ENCODE data around the gene NMUR1. TPM values are rescaled to one million over a fixed set of nuclear protein-coding genes. Genes with fewer than 3 reads are reported as not detected.
"Not testable (repeated sequence)": the region's sequence is repeated elsewhere in the genome, so short reads cannot be mapped to it uniquely, and the experiment has no call there.

NMUR1 gene, protein sequence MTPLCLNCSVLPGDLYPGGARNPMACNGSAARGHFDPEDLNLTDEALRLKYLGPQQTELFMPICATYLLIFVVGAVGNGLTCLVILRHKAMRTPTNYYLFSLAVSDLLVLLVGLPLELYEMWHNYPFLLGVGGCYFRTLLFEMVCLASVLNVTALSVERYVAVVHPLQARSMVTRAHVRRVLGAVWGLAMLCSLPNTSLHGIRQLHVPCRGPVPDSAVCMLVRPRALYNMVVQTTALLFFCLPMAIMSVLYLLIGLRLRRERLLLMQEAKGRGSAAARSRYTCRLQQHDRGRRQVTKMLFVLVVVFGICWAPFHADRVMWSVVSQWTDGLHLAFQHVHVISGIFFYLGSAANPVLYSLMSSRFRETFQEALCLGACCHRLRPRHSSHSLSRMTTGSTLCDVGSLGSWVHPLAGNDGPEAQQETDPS
- not detected in 2 replicates for total RNA-seq (2014; rRNA removed; shearing (Covaris generic))
- not detected in 2 replicates for polyA plus RNA-seq (2015; cell fraction: cytosol; rRNA removed)
- polyA plus RNA-seq (2015; cell fraction: nucleus; rRNA removed): not detected in 2 replicates

DNA sequence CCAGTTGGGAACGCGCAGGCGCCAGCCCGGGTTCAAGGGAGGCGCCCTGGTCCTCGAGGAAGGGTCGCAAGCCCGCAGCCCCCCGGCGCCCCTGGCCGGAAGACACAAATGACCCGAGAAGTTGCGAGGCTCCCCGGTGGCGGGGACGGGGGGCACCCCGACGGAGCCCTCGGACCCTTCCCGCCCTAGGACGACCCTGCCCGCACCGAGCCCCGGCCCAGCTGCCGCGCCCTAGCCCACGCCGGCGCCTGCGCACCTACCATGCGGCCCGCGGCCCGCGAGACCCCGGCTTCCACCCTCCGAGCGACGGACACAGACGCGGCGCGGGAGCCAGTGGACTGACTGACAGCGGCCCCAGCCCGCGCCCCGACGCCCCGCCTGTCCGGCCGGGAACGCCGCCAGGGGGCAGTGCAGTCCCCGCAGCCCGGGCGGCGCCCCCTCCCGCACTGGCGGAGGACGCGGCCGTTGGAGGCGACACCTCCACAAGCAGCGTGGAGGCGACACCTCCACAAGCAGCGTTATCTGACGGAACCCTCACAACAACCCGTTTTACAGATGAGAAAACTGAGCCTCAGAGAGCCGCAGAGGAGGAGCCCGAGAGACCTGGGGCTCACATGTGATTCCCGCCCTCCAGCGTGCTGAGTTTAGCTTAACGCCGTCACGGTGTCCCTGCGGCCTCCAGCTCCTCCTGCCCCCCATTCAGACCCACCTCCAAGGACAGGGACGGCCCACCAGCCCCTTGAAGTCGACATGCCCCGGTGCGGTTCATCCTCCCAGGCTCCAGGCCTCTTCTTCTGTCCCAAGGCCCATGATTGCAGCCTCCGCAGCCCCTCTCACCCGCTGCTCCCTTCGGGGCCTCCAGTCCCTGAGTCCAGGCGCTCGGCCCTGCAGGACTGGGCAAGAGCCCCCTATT is at the start of gene NMUR1:
Gene NMUR1 (minus strand): TSS at position 347 of the 913 bp plus-strand sequence. CDS start 84 bp downstream, at position 263.
- no peak for DNase-seq (ENCODE audit: low read depth)

DNA sequence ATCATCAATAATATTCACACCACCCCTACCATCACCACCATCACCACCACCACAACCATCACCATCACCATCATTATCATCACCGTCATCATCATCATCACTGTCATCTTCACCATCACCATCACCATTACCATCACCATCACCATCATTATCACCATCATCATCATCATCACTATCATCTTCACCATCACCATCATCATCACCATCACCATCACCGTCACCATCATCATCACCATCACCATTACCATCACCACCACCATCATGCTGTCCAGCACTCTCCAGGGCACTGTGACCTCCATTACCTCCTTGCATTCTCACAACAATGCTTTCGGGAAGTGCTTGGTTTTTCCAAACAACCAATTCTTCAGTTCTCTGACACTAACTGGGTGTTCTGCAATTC is 49.3 kb upstream of the NMUR1 start:
- no peak for DNase-seq (ENCODE audit: low read depth)

DNA sequence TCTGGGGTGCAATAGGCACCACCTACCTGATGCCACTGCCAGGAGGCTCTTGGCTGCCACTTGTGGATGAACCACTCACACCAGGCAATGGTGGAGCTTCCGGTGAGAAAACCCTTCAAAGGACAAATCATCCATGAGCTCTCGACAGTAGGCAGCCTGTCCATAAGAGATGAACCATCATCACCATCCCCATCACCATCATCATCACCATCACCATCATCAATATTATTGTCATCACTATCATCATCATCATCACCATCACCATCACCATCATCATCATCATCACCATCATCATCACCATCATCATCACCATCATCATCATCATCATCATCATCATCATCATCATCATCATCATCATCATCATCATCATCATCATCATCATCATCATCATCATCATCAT is 48.4 kb upstream of the NMUR1 start:
- not testable (repeated sequence) for DNase-seq (ENCODE audit: low read depth)

DNA sequence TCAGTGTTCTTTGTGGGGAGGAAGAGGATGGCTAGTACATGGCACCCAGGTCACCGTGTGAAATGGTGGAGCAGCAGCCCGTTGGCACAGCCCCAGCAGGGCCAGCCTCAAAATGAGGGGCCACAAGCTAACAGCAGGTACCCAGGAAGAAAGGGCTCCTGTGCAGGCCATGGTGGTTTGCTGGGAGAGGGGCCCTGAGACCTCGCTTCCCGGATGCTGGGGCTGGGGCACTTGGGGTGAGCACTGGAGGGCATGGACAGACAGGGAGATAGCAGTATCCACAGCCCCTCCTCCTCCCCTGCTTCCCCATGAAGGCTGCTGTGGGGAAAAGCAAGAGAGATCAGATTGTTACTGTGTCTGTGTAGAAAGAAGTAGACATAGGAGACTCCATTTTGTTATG is 46.2 kb upstream of the NMUR1 start:
- DNase-seq (ENCODE audit: low read depth): no peak

DNA sequence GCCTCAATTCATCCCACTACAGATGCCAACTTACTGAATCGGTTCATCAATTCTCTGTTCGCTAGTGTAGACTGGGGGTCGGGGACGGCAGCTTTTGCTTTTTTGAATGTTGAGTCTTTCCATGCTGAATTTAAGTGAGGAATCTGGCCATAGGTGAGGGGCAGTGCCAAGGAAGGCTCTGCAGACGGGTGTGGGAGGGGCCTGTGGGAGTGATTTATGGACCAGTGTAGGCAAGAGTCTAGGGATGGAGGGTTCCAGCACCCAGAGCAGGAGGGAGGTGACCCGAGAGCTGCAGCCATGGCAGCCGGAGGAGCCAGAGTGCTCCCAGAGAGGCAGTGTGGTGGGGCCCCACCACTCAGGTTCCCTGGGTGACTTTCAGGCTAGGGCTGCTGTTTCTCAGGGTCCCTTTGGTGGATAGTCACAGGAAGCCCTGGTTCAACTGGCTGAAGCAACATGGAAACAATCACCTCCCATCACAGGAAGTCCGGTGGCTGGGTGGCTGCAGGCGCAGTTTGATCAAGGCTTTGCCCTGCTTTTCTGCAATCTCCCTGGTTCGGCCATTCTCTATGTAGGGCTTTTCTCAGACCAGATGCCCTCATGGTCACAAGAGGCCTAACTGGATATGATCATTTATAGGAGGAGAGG is 45.5 kb upstream of the NMUR1 start:
- no peak for DNase-seq (ENCODE audit: low read depth)

DNA sequence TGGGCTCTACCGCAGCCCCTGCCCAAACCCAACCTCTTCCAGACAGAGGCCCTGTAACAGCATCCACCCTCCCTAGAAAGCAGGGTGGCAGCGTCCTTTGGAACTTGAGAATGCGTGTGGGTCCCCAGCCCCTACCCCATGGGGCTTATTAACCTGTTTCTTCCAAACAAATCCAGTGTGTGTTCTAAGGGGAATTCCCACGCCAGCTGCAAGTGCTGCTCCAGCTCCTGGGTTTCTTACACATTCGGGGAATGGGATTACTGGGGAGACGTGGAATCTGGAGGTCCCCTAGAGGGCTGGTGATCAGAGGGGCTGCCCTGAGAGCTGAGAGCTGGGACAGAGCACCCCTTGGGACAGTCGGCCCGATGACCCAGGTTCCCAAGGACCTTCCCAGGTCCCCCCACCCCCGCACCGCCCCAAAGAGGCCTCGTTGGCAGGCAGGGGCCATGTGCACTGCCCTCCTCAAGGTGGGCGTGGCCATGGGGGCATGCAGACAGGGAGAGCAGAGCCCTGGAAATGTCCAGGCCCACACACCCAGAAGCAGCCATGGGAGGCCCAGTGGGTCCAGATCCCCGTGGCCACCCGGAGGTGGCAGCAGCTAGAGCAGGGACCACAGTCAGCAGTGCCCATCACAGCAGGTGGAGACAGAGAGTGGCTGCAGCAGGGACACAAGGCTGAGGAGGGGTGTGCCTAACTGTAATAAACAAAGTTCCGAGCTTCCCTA is 43.6 kb upstream of the NMUR1 start:
- DNase-seq (ENCODE audit: low read depth): no peak

DNA sequence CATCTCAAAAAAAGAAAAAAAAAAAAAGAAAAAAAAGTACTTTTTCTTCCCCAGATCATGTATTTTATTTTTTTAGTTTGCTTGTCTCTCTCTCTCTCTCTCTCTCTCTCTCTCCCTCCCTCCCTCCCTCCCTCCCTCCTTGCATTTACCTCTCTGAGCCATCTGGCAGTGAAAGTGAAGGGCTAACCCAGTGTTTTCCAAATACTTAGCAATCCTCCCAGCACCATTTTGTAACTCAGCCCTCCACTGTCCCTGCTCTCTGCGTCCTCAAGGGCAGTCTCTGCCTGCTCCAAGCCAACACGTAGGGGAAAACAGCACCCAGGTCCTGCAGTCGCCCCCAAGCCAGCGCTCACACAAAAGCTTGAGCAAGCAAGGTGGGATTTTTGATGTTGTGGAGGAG is 42.9 kb upstream of the NMUR1 start:
- DNase-seq (ENCODE audit: low read depth): no peak

DNA sequence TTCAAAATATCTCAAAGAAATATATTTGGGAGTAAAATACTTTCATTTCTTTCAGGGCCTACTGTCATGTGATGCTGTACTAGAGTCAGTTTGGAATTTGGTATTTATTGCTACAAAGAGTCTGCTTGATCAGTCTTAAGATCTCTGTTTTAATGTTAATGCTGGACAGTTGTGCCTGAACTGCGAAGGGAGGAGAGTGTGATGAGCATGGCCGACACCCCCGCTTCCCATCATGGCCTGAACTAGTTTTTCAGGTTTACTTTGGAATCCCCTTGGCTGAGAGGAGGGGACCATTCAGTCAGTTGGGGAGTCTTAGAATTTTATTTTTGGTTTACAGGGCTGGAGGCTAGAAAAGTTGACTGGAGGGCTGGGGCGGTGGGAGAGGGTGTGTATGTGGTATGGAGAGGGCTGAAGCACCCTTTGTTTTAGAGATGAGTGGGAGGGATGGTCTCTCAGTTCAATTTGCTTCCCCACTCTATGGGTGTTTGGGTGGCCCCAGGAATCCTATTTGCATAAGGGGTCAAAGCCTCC is 41.5 kb upstream of the NMUR1 start:
- no peak for DNase-seq (ENCODE audit: low read depth)

DNA sequence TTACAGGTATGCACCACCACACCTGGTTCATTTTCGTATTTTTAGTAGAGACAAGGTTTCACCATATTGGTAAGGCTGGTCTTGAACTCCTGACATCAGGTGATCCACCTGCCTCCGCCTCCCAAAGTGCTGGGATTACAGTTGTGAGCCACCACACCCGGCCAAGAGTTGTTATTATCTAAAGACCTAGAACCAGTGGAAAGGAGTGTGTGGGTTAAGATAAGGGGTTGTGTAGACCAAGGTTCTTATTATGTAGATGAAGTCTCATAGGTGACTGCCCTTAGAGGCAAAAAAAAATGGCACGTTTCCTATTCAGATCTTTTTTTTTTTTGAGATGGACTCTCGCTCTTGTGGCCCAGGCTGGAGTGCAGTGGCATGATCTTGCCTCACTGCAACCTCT is 40.7 kb upstream of the NMUR1 start:
- DNase-seq (ENCODE audit: low read depth): not testable (repeated sequence)

DNA sequence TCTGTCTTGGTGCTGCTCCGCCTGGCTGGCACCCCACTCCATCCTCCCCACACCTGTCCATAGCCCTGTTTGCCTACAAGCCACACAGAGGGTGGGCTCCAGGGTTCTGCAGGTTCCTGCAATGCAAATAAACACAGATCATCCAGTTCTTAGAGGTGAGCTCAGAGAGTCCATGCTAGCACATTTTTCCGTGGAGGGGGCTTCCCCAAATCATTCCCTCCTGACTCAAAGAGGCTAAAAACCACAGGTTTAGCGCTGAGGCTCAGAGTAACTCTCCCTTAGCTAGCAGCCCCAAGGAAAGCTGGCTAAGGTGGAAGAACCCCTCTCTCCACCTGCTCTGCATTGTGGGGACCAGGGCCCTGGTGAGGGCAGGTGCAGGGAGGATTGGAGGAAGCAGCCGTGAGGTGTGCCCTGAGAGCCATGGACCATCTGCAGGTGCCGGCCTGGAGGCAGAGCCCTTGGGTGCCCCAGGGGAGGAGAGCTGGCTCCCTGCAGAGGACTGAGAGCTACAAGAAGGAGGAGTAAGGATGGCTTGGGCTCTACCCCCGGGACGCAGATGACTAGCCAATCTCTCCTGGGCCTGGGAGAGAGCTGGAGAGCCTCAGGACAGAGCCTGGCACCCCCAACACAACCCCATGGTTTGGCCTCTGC is 38.7 kb upstream of the NMUR1 start:
- no peak for DNase-seq (ENCODE audit: low read depth)

DNA sequence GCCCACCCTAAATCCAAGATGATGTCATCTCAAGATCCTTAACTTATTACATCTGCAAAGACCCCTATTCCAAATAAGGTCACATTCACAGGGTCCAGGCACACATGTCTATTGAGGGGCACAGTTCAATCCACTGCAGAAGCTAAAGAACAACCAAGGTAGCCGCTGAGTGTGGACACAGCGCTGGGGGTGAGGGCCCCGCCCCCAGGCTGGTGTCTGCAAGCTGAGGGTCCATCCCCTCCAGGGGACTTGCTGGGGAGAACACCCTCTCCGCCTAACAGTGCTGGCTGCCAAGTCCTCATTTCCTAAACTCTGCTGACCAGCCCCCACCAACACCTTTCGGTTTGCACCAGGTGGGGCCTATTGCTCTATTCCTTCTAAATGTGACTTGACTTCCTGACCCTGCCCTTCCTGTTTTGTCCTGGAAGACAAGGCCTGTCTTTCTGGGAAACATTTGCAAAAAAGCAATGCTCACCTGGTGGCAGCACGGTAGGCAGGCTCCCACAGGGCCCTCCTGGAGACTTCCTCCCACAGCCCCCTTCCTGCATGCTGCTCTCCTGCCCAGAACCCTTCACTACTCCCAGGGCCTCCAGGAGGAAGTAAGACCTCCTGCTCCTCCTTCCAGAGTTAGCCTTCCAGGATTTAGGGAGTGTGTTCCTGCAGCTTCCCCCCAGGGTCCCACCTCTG is 38.0 kb upstream of the NMUR1 start:
- DNase-seq (ENCODE audit: low read depth): no peak

DNA sequence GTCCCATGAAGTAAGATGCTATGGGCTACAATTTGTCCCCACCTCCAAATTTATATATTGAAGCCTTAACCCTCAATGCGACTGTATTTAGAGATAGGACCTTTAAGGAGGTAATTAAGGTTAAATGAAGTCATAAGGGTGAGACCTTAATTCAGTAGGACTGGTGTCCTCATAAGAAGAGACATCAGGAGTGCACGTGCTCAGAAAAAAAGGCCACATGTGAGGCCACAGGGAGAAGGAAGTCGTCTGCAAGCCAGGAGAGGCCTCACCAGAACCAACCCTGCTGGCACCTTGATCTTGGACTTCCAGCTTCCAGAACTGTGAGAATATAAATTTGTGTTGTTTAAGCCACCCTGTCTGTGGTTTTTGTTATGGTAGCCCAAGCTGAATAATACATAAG is 36.9 kb upstream of the NMUR1 start:
- DNase-seq (ENCODE audit: low read depth): no peak

DNA sequence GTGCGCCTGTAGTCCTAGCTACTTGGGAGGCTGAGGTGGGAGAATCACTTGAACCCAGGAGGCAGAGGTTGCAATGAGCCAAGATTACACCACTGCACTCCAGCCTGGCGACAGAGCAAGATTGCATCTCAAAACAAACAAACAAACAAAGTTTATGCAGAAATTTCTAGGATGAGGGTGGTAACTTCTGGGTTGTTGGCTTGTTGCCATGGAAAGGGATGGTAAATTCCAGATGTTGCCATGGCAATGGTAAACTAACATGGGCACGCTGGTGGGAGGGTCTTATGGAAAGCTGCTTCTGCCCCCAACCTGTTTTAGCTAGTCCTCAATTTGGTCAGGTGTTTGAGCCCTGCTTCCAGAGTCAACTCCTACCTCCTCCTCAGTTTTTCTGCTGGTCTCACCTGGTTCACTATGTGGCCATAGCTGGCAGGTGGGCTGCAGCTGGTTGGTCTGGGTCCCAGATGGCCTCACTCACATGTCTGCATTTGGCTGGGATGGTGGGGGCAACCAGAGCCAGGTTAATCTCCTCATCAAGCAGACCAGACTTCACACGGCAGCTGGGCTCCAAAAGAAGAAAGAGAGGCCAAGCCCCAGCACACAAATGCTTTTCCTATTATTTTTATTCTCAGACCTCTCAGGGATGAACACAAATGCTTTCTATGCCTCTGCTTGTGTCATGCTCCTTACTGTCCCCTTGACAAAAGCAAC is 35.8 kb upstream of the NMUR1 start:
- no peak for DNase-seq (ENCODE audit: low read depth)

DNA sequence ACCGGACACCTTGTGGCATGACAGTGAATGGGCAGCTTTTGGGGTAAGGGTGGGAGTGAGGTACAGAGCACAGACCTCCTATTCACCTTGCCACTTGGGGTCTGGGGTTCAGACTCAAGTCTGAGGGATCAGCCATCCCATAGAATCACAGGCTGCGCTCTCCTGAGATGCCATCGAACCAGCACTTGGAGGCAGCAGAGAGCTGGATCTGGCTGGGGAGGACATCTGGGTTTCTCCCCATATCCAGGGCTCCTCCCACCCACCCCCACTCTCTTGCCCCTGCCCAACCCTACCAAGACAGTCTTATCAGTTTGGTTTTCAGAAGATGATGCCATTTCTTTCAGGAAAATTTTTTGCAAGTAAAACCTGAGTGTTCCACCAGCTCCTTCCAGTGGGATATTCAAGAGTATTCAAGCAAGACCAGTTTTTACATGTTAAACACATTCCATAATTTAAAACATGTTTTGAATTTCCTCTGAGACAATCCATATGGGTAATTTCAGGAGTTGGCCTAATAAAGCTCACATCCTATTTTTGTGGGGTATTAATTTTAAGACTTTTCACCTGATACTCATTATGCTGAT is 33.2 kb upstream of the NMUR1 start:
- DNase-seq (ENCODE audit: low read depth): peak; percentile 17

DNA sequence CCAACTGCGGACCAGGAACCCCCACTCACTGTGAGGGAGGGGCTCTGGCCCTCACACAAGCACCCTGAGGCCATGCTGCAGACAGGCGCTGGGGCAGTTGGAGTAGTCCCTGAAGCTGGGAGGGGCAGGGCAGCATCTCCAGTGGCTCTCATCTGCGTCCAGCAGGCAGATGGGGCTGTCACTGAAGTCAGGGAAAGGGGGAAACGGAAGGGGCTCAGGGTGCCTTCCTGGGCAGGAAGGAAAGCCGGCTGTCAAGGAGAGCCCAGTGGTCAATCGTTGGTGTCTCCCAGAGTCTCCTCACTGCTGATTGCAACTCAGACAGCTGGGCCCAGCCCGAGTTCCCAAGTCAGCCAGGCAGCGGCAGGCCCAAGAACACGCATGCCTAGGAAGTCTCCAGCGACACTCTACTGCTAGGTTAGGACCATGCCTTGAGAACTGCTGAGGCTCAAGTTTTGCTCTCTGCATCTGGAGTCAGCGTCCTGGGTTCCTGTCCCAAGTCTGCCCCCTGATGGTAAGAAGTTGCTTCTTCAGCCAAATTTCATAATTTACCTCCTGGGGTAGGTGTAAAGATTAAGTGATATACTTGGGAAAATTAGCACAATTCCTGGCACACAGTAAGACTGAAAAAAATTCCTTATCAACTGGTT is 27.4 kb upstream of the NMUR1 start:
- DNase-seq (ENCODE audit: low read depth): peak; percentile 59

DNA sequence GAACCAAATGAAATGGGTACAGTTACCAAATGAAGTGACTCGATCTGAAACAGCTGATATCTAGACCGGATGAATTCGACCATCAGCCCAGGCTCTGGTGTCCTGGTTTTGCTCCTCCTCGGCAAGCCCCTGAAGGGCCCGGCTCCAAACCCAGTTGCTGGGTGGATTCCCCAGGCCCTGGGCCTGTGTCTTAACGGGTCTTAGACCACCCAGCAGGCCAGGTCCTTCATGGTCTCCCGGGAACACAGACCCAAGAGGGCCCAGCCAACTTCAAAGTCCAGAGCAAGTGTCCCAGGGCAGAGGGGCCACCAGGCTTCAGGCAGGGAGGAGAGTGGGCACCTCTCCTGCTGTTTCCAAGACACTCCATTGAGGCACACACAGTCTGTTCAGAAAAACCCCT is 26.7 kb upstream of the NMUR1 start:
- DNase-seq (ENCODE audit: low read depth): no peak

DNA sequence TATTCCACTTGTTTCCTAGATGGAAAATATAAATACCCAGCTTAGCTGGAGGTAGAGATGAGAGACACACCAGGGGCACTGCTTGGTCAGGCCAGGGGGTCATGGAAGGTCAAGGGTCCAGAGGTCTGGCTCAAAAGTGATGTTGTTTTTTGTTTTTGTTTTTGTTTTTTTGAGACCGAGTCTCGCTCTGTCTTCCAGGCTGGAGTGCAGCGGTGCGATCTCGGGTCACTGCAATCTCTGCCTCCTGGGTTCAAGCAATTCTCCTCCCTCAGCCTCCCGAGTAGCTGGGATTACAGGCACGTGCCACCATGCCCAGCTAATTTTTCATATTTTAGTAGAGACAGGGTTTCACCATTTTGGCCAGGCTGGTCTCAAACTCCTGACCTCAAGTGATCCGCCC is 26.3 kb upstream of the NMUR1 start:
- not testable (repeated sequence) for DNase-seq (ENCODE audit: low read depth)
